GM19463 (cell line): Measurements from ENCODE around the gene EXOC6.
A peak's percentile ranks its signal among the peaks of the same experiment; 100 is the strongest.

Experiments
- ATAC-seq: cut with Tn5 transposase; IDR thresholded peaks from one replicate; pipeline ENCODE4 v1.9.1; 2021; ENCODE audit warnings: mild to moderate bottlenecking, moderate library complexity; ENCODE audit not compliant: unreplicated experiment

EXOC6 gene

DNA sequence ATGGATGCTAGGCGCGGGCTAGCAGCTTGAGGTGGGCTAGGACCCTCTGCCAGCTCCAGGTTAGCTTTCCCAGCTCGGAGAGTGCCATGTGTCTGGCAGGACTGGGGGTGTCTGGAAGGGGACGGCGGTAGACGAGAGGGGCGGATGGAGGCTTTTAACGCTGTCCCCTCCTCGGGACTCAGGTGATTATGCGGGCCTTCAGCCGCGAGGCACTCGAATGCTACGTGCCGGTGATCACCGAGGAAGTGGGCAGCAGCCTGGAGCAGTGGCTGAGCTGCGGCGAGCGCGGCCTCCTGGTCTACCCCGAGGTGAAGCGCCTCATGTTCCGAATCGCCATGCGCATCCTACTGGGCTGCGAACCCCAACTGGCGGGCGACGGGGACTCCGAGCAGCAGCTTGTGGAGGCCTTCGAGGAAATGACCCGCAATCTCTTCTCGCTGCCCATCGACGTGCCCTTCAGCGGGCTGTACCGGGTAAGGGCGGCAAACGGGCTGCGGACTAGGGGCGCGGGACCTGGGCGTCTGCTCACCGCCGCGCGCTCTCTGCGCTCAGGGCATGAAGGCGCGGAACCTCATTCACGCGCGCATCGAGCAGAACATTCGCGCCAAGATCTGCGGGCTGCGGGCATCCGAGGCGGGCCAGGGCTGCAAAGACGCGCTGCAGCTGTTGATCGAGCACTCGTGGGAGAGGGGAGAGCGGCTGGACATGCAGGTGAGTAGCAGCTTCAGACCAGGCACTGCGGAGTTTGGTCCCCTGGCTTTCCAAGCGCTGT lies 226.5 kb downstream of the EXOC6 start:
- no peak for ATAC-seq

DNA sequence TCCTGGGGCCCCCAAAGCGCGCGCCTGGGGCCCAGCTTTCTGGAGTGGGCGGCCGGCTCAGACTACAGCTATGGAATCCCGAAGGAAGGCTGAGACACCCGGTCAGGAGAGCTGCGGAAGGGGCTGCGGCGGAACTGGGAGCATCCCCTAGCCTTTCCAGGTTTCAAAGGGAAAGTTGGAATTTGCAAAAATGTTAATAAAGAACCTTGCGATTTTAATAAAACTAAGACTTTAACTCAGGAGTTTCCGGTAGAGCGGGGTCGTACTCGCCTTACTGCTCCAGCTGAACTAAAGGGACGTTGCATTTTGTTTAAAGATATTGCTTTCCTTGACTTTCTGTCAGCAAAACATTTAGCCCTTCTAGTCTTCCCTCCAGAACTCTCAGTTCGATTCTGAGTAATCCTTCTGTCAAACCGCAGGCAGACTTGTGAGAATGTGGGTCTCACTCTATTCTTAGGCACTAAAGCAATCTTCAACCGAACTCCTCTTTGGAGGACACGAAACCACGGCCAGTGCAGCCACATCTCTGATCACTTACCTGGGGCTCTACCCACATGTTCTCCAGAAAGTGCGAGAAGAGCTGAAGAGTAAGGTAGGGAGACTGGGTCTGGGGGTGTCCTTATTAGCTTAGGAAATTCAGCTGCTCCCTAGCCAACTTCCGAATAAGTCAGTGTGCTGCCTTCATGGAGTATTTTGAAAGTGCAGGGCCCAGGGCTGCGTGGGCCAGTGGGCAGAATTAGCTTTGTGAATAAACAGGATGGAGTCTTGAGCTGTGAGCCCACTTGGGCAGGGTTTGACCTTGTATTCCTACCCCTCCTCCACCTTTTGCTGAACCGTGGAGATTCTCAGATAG lies 227.3 kb downstream of the EXOC6 start:
- no peak for ATAC-seq

DNA sequence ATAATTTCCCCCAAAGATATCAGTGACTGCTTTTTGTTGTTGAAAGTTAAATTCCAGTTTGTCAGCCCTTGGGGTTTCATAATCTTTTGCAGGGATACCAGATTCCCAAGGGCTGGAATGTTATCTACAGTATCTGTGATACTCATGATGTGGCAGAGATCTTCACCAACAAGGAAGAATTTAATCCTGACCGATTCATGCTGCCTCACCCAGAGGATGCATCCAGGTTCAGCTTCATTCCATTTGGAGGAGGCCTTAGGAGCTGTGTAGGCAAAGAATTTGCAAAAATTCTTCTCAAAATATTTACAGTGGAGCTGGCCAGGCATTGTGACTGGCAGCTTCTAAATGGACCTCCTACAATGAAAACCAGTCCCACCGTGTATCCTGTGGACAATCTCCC lies 228.6 kb downstream of the EXOC6 start:
- no peak for ATAC-seq

DNA sequence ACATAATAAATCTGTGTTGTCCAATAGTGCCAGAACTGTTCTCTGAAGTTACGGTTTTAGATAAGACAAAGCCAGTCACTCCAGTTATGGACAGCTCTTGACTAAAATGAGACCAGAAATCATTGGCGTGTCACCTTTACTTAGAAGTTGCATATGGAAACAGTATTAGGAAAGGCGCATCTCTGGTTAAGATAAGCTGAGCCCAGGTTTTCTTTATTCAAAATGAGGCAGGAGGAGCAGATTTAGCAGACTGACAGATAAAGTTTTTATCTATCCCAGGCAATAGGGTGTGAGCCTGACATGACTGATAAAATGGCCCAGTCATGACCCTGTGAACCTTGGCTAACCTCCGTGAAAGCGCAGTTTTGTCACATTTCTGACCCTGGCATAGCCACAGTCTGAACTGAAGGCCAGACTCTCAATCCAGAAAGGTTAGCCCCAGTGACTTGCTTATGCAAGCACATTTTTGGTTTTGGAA lies 229.6 kb downstream of the EXOC6 start:
- ATAC-seq: no peak

DNA sequence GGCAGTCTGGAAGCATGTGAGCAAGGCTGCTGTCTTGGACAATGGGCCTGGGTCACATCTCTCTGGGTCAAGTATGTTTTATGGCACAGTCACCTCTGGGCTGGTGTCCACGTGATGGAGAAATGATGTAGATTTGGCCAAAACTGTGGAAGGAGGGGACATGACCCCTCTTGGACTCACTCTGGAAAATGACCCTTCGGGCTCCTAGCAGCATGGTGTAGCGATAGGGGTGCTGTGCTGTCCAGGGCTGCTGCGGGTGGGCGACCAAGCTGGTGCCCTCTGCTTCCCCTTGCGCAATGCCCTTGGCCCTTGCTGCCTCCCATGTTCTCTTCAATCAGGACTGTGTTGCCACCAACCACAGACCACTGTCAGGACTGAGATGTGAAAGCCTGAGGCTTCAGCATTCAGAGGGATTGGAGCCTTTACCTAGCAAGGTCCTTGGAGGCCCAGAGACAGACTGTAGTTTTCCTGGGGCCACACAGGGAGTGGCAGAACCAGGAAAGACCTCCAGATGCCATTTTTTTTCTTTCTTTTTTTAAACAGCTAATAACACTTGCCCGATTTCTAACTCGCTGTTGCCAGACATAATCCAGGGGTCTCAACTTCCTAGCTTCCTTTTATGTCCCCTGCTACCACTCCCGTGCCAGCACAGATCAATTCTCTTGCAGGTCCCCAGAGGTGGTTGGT lies 231.5 kb downstream of the EXOC6 start:
- ATAC-seq: no peak

DNA sequence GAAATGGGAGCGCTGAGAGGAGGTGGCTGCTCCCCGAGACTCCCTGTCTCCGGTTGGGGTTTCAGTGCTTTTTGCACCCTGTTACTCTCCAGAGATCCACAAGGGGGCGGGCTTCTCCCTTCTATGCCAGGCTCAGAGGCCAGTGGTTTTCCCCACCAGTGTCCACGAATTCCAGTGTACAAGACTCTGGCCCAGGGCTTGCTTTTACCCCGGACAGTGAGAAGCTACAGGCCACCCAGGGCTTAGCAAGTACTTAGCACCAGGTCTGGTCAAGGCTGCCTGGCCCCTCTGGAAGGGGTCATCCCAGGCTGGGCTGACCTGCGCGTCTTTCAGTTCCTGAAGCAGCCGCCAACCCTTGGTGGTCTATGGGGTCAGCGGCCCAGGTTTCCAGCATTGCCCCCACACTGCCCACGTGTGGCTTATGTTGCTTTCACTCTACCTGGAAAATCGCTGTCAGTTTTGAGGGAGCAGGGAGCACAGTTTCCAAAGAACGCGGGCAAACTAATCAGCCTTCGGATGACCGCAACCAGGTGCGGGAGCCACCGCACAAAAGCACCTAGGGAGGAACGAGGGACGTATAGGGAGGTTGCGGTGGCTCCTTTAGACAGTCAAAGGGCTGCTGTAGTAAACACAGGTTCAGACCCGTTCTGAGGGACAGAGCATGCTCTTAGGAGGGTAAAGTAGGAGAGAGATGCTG lies 232.2 kb downstream of the EXOC6 start:
- ATAC-seq: peak; percentile 53

DNA sequence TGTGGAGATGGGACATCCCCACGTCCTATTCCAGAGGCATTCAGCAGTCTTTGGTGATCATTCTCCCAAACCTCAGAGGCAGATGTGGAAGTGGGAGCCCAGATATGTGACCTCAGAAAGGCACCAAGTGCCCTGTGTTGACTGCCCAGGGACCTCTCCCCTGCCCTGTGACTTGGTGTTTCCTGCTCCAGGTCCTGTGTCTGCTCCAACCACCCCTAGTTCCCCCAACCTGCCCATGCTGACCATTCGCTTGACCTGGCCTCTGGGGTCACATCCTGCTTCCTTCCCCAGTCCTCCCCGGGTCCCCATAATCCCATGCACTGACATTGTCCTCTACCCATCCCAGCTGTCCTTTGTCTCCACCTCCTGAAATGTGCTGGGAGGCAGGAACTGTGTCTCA lies 233.0 kb downstream of the EXOC6 start:
- ATAC-seq: no peak

DNA sequence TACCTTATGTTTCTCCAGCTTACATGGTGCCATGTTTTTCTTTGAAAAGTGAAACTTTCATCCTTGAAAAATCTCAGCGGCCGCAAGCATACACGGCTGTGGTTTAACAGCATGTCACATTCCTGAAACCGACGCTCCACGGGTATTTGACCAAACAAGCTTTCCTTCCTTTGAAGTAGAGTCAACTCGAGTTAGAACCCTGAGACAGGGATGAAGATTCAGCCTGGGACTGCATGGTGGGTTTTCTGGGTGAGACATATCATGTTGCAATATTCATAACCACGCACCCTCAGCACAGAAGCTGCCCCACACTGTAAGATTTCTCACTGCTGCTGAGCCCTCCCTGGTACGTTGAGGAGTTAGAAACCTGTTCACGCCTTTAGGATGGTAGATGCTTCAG lies 233.5 kb downstream of the EXOC6 start:
- ATAC-seq: no peak

DNA sequence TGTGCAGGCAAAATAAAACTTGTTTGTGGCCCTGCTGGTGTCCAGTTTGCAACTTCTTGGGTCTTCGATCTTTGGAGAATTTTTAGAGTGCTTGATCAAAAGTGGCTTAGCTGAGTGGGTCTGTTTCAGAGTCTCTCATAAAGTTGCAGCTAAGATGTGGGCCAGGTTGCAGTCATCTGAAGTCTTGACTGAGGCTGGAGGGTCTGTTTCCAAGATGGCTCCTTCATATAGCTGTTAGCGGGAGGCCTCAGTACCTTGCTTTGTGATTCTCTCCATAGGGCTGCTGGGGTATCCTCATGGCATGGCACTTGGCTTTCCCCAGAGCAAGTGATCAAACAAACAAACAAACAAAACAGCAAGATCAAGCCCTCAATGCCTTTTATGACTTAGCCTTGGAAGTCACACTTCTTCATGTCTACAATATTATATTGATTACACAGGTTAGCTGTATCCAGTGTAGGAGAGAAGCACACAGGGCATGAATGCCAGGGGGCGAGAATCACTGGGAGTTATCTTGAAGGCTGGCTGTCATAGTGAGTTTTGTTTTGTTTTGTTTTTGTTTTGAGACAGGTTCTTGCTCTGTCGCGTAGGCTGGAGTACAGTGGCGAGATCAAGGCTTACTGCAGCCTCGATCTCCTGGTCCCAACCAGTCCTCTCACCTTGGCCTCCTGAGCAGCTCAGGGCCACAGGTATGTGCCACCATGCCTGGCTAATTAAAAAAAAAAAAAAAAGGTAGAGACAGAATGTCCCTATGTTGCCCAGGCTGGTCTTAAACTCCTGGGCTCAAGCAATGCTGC lies 235.6 kb downstream of the EXOC6 start:
- no peak for ATAC-seq

DNA sequence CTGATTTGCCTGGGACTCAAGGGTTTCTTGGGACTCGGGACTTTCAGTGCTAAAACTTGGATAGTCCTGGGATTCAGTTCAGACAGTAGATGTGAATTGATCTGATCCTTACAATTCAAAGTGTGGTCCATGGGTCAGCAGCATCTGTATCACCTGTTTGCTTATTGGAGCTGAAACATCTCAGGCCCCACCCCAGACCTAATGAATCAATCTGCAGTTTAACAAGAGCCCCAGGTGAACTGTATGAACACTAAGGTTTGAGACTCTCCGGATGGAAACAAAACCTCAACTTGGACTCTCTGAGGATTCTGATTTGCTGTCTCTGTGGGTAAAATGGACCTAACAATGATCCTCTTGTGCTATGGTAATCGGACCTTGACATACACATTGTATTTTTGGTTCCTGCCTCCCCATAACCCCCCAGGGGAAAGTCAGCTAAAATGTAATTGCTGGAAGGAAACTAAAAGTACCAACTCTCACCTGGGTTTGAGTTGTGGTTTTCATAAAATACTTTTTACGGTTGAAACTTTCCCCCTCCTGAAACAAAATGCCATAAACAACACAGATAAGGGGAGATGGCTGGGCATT lies 237.0 kb downstream of the EXOC6 start:
- ATAC-seq: no peak

DNA sequence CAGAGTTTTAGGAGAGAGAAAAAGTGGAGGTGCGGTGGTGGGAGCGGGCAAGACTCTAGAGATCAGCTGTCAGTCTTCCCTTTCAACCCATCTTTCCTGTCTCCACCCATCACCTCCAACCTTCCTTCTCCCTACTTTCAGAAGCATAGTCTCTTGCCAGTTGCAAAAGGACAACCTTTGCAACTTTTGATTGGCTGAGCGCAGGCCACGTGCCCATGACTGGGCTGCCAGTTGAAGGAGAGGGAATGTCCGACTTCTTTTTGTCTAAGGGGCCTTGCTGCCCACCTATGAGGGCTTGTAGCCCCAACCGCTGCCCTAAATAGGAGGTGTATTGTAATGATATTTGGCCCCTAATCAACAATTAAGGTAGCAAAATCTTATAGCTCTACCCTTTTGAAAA lies 238.0 kb downstream of the EXOC6 start:
- ATAC-seq: no peak

DNA sequence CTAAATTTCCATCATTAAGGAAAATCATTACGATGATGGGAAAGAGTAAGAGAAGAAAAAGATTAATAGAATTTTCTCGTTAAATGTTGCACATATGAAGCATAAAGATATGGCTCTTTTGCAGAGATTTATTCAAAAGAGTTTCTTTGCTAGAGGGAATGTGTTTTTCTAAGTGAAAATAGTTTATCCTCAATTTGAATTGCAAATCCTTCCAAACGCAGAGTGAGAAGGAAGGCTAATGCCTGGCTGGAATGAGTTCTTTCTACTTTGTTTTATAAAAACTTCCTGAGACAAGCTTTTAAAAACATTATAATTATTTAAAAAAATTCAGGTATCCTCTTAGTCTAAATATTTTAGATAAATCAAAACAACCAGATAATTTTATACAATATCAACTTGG lies 239.5 kb downstream of the EXOC6 start:
- ATAC-seq: no peak

DNA sequence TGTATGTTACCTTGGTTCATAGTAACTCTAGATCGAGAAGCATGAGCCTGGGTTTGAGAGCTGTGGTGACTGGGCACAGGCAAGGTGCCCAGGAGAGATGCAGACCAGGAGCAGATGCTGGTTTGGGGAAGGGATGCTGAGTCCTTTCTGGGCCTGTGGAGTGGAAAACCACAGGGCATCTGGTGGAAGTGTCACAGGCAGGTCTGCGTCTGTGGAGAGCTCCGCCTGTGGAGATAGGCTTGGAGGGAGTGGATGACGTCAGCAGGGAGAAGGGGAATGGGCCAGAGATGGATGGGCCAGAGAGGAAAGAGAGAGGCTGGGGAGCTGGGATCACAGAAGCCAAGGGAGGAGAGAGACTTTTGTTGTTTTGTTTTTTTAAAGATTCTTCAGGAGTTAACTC lies 240.1 kb downstream of the EXOC6 start:
- no peak for ATAC-seq

DNA sequence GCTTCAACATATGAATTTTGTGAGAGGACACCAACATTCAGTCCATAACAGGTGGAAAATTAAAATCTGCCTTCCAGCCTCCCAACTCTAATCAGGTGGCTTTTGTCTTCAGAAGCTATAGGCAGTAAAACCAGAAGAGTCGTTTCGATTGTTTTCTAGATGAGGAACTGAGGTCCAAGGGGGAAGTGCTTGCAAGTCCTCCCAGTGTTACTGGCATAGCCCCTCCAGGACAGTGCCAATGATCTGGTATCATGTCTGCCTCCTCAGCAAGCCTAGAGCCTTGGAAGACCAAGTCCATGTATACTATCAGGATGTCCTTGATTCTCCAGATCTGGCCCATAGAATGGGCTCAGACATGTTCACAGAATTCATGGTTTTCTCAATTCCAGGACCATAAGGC lies 242.3 kb downstream of the EXOC6 start:
- ATAC-seq: no peak

DNA sequence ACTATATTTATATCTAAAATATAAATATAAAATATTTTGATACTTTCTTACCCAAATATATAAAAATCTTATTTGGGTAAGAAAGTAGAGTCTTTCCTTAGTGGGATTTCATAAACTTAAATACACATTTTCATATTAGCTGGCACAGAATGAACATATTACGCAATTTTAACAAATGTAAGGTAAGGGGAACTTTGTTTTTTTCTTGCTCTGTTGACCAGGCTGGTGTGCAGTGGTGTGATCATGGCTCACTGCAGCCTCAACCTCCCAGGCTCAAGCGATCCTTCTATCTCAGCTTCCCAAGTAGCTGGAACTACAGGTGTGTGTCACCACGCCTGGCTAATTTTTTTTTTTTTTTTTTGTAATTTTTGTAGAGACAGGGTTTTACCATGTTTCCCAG lies 243.6 kb downstream of the EXOC6 start:
- no peak for ATAC-seq

DNA sequence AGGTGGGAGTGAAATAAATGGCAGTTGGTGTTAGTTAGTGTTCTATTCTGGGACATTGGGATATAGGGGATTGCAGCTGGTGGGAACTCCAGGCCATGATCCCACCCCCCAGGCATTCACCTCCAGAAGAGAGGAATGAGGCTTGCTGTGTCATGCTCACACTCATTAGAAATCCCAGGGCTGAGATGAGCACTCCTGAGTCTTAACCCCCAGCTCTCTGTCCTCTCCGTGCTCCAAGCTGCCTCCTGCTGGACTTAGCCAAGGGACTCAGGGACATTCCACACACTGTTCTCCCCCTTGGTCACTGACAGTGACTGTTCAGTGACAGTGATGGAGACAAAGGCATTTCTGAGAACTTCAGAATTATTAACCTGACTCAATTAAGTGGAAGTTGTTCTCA lies 246.9 kb downstream of the EXOC6 start:
- no peak for ATAC-seq

DNA sequence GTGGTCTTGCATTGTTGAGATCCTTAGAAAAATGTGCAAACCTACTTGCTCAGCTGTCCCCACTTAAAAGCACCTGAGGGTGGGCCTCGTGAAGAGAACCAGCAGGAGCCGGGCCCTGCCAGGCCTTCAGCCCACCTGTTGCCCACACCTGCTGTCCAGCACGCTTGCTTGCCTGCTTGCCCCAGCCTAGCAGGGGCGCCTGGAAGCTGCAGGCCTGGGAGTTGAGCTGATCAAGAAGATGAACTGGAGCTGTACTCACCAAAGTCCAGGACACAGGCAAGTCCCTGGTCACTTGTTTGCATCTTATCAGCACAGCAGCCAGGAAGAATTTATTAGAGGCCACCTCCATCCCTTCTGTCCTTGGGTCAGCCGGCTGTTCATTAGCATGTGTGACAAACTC lies 248.6 kb downstream of the EXOC6 start:
- no peak for ATAC-seq

DNA sequence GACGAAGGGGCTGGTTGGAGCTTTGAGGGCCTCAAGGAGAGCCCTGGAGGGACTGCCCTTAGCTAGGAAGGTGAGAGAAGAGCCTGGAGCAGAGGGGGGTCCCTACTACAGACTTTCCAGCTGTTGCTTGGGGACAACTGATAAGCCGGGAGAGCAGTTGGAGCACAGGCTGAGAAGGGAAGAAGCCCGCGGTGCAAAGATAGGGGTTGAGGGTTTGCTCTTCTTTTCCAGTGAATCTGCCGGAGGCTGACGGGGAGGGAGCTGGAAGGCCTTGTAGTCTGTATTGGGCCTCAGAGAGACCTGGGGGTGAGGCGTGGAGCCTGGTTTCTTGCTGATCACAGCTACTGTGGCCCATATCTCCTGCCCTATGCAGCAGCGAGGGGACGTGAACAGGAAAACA lies 249.1 kb downstream of the EXOC6 start:
- ATAC-seq: no peak

DNA sequence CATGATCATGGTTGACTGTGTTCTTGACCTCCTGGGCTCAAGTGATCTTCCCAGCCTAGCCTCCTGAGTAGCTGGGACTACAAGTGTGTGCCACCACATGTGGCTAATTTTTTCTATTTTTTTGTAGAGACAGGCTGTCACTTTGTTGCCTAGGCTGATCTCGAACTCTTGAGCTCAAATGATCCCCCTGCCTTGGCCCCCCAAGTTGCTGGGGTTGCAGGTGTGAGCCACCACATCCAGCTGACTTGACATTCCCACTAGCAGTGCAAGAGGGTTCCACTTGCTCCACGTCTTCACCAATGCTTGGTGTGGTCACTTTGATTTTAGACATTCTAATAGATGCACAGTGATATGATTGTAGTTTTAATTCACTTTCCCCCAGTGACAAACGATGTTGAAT lies 250.5 kb downstream of the EXOC6 start:
- ATAC-seq: no peak

DNA sequence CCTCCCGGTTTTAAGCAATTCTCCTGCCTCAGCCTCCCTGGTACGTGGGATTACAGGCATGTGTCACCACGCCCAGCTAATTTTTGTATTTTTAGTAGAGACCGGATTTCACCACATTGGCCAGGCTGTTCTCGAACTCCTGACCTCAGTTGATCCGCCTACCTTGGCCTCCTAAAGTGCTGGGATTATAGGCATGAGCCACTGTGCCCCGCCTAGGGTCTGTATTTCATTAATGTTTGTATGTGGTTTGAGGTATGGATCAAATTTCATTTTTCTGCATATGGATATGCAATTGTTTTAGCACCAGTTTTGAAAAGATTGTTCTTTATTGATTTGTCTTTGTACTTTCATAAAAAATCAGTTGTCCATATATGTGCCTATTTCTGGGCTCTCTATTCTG lies 251.3 kb downstream of the EXOC6 start:
- ATAC-seq: no peak
